ENCODE data around the gene TSPY3. TPM values are rescaled to one million over a fixed set of nuclear protein-coding genes. Genes with fewer than 3 reads are reported as not detected.

Gene TSPY3
- total and polyA plus RNA-seq, 2 donors (not counting 3 experiments of a cell fraction or from before 2014, with no cell fraction given) = not detected

Other genes starting within 250 kb of the TSPY3 start
- not detected in 2 replicates for gene TSPY4, start 61.0 kb upstream of the TSPY3 start, total RNA-seq
- gene TSPY4, start 61.0 kb upstream of the TSPY3 start, polyA plus RNA-seq = not detected in 2 replicates
- gene TSPY8, start 40.6 kb upstream of the TSPY3 start, total RNA-seq = not detected in 2 replicates
- gene TSPY8, start 40.6 kb upstream of the TSPY3 start, polyA plus RNA-seq = not detected in 2 replicates
- gene TSPY1, start 68.5 kb downstream of the TSPY3 start, total RNA-seq = not detected in 2 replicates
- gene TSPY1, start 68.5 kb downstream of the TSPY3 start, polyA plus RNA-seq = not detected in 2 replicates
- not detected in 2 replicates for gene TSPY9, start 88.8 kb downstream of the TSPY3 start, total RNA-seq
- gene TSPY9, start 88.8 kb downstream of the TSPY3 start, polyA plus RNA-seq = not detected in 2 replicates
- not detected in 2 replicates for gene TSPY10, start 129.5 kb downstream of the TSPY3 start, total RNA-seq
- gene TSPY10, start 129.5 kb downstream of the TSPY3 start, polyA plus RNA-seq = not detected in 2 replicates